ENCODE data around the gene CCDC185.

DNA sequence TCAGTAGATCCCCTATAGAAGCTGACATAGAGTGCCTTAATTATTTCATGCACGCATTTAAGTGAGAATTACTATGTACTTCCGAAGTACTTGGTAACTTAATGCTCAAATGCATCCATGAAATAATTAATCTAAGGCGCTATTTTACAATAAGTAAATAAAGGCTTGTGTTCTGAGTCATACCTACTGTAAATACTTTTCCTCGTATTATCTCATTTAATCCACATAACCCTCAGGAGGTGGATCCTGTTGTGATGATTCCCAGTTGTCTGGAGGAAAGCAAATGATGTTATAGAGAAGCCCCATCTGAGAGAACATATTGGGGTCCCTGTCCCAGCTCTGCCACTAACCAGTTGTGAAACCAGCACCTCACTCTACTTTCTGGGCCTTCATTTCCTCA is 45.6 kb upstream of the CCDC185 start:
- no peak for TF ChIP-seq SMAD9 (CRISPR knock-in tag; IDR thresholded peaks at IDR 0.05)
- no peak for TF ChIP-seq CHD4 (IDR thresholded peaks at IDR 0.05; ENCODE audit: borderline replicate concordance, low read length)
- TF ChIP-seq, protein P1, sequence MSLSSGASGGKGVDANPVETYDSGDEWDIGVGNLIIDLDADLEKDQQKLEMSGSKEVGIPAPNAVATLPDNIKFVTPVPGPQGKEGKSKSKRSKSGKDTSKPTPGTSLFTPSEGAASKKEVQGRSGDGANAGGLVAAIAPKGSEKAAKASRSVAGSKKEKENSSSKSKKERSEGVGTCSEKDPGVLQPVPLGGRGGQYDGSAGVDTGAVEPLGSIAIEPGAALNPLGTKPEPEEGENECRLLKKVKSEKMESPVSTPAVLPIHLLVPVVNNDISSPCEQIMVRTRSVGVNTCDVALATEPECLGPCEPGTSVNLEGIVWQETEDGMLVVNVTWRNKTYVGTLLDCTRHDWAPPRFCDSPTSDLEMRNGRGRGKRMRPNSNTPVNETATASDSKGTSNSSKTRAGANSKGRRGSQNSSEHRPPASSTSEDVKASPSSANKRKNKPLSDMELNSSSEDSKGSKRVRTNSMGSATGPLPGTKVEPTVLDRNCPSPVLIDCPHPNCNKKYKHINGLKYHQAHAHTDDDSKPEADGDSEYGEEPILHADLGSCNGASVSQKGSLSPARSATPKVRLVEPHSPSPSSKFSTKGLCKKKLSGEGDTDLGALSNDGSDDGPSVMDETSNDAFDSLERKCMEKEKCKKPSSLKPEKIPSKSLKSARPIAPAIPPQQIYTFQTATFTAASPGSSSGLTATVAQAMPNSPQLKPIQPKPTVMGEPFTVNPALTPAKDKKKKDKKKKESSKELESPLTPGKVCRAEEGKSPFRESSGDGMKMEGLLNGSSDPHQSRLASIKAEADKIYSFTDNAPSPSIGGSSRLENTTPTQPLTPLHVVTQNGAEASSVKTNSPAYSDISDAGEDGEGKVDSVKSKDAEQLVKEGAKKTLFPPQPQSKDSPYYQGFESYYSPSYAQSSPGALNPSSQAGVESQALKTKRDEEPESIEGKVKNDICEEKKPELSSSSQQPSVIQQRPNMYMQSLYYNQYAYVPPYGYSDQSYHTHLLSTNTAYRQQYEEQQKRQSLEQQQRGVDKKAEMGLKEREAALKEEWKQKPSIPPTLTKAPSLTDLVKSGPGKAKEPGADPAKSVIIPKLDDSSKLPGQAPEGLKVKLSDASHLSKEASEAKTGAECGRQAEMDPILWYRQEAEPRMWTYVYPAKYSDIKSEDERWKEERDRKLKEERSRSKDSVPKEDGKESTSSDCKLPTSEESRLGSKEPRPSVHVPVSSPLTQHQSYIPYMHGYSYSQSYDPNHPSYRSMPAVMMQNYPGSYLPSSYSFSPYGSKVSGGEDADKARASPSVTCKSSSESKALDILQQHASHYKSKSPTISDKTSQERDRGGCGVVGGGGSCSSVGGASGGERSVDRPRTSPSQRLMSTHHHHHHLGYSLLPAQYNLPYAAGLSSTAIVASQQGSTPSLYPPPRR (CRISPR knock-in tag; IDR thresholded peaks at IDR 0.05; ENCODE audit: borderline replicate concordance): no peak
- no peak for TF ChIP-seq ZNF274 (CRISPR knock-in tag; IDR thresholded peaks at IDR 0.05)
- no peak for TF ChIP-seq NFIC (IDR thresholded peaks at IDR 0.05; ENCODE audit: low read length)
- no peak for TF ChIP-seq SMC3 (IDR thresholded peaks at IDR 0.05; ENCODE audit: low read length)
- TF ChIP-seq, protein P2, sequence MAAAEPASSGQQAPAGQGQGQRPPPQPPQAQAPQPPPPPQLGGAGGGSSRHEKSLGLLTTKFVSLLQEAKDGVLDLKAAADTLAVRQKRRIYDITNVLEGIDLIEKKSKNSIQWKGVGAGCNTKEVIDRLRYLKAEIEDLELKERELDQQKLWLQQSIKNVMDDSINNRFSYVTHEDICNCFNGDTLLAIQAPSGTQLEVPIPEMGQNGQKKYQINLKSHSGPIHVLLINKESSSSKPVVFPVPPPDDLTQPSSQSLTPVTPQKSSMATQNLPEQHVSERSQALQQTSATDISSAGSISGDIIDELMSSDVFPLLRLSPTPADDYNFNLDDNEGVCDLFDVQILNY (CRISPR knock-in tag; conservative IDR thresholded peaks at IDR 0.05): no peak
- TF ChIP-seq SRF (IDR thresholded peaks at IDR 0.05; ENCODE audit: low read depth, low read length): no peak

Data from HepG2 (cell line).